Measurements from ENCODE around the gene SCRT2. TPM values are rescaled to one million over a fixed set of nuclear protein-coding genes. Genes with fewer than 3 reads are reported as not detected.

Gene SCRT2
- total and polyA plus RNA-seq, 2 donors from 2014 or later = not detected

DNA sequence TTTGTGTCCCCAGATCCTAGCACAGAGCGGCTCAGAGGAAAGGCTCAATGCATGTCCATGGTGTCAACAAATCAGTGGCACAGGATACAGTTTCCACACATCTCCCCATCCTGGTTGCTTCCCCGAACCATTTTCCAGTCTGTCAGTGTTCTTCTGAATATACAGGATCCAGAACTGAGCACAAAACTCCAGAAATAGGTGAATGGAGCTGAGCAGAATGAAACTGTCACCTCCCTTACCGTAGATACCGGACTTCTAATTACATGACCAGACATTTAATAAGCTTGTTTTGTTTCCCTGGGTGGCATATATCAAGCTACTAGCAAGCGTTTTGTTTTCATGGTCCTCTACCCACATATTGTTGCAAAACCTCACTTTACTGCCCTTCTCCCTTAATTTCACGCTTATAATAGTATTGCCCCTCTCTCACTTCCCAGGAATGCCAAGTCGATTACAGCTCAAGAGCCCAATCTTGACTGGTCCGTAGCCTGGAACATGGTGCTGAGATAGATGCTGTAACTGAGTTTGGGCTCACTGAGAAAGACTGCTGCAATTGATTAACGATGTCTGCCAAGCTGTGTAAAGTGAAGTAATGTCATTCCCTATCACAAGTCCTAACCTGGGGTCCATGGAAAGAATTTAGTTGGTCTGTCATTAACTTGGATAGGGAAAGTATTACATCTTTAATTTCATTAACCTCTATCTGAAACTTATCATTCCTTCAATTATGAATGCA, 12.0 kb upstream of the SCRT2 start:
- TF ChIP-seq, protein P1, sequence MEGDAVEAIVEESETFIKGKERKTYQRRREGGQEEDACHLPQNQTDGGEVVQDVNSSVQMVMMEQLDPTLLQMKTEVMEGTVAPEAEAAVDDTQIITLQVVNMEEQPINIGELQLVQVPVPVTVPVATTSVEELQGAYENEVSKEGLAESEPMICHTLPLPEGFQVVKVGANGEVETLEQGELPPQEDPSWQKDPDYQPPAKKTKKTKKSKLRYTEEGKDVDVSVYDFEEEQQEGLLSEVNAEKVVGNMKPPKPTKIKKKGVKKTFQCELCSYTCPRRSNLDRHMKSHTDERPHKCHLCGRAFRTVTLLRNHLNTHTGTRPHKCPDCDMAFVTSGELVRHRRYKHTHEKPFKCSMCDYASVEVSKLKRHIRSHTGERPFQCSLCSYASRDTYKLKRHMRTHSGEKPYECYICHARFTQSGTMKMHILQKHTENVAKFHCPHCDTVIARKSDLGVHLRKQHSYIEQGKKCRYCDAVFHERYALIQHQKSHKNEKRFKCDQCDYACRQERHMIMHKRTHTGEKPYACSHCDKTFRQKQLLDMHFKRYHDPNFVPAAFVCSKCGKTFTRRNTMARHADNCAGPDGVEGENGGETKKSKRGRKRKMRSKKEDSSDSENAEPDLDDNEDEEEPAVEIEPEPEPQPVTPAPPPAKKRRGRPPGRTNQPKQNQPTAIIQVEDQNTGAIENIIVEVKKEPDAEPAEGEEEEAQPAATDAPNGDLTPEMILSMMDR (IDR thresholded peaks at IDR 0.05; ENCODE audit: borderline replicate concordance, extremely low read depth, insufficient read depth) = no peak
- Histone ChIP-seq H3K4me1 (ENCODE audit: control insufficient read depth in 2 of 3, insufficient read depth in 2 of 3, low read depth in 1 of 3, low read length in 3 of 3) (no peaks in the 10 kb centered on the region), H3K27me3 (ENCODE audit: control insufficient read depth, insufficient read depth, low read length) (no peaks in the 10 kb centered on the region), H3K36me3 (ENCODE audit: control insufficient read depth in 2 of 3, insufficient read depth in 3 of 3, low read length in 3 of 3) (no peaks in the 10 kb centered on the region), H3K9me3 (ENCODE audit: control insufficient read depth in 2 of 3, insufficient read depth in 1 of 3, low read length in 3 of 3) (no peaks in the 10 kb centered on the region), H3K27ac (ENCODE audit: low read depth in 2 of 2, low read length in 2 of 2) (no peak overlapping the region), H3K4me3 (ENCODE audit: low read length in 3 of 3) (no peak overlapping the region), H3K9ac (ENCODE audit: low read length in 3 of 3) (no peak overlapping the region)
- no peak for FAIRE-seq
- DNase-seq = no peak
- intact Hi-C loops (cut with DNase I) = no loop called here

DNA sequence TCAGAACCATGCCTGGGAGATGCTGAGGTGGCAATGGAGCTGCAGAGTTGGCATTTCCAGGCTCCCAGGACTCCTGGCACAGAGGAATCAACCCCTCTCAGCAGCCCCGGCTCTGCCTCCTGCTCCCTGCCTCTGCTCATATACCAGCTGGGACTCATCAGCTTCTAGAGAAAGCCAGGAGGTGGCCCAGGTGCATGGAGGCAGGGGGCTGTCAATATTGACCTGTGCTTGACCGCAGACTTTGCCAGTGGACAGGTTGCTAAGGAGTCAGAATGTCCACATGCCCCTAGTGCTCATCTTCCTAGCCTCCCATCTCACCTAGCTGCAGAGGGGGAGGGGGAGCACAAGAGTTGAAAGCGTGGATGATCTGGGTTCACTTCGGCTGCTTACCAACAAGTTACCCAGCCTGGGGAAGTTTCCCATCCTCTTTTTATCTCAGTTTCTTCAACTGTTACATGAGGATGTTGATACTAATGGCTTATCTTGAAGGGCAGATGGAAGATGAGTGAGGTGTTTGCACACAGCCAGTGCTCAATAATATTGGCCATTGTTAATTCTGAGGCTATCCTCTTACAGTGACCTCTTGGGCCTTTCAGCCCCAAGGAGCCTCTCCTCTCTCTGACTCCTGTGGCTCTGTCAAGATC, 9.2 kb upstream of the SCRT2 start:
- H3K4me1 ChIP-seq (ENCODE audit: control insufficient read depth in 2 of 3, insufficient read depth in 2 of 3, low read depth in 1 of 3, low read length in 3 of 3) = no peaks in the 10 kb centered on the region
- no peaks in the 10 kb centered on the region for H3K36me3 ChIP-seq (ENCODE audit: control insufficient read depth in 2 of 3, insufficient read depth in 3 of 3, low read length in 3 of 3)
- no peaks in the 10 kb centered on the region for H3K9me3 ChIP-seq (ENCODE audit: control insufficient read depth in 2 of 3, insufficient read depth in 1 of 3, low read length in 3 of 3)
- intact Hi-C loops (cut with DNase I) = no loop called here
- TF ChIP-seq, protein P1 (IDR thresholded peaks at IDR 0.05; ENCODE audit: borderline replicate concordance, extremely low read depth, insufficient read depth) = no peak
- no peak overlapping the region for H3K27ac ChIP-seq (ENCODE audit: low read depth in 2 of 2, low read length in 2 of 2)
- no peak overlapping the region for H3K9ac ChIP-seq (ENCODE audit: low read length in 3 of 3)
- no peak for FAIRE-seq
- H3K4me3 ChIP-seq (ENCODE audit: low read length in 3 of 3) = no peak overlapping the region
- no peaks in the 10 kb centered on the region for H3K27me3 ChIP-seq (ENCODE audit: control insufficient read depth, insufficient read depth, low read length)
- DNase-seq = peak in 1 of 5 donors; percentile 22

DNA sequence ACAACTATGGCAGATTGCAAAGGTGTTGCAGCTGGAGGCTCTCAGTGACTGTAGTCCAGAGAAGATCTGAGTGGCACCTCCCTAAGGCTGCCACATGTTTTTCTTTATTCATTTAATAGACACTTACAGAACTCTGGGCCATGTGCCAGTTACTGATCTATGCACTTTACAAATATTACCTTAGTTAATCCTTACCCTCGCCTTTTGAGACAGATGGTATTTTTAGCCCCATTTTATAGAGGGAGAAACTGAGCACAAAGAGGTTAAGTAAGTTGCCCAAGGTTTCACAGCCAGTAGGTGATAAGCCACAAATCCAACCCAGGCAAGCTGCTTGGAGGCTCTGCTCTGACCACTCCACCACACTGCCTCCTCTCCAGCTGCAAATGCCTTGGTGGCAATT, 6.5 kb upstream of the SCRT2 start:
- FAIRE-seq (no peak), DNase-seq (no peak)
- TF ChIP-seq, protein P1 (IDR thresholded peaks at IDR 0.05; ENCODE audit: borderline replicate concordance, extremely low read depth, insufficient read depth) = no peak
- Histone ChIP-seq H3K27ac (ENCODE audit: low read depth in 2 of 2, low read length in 2 of 2) (no peak overlapping the region), H3K4me1 (ENCODE audit: control insufficient read depth in 2 of 3, insufficient read depth in 2 of 3, low read depth in 1 of 3, low read length in 3 of 3) (no peaks in the 10 kb centered on the region), H3K4me3 (ENCODE audit: low read length in 3 of 3) (no peak overlapping the region), H3K9ac (ENCODE audit: low read length in 3 of 3) (no peak overlapping the region), H3K9me3 (ENCODE audit: control insufficient read depth in 2 of 3, insufficient read depth in 1 of 3, low read length in 3 of 3) (no peaks in the 10 kb centered on the region), H3K36me3 (ENCODE audit: control insufficient read depth in 2 of 3, insufficient read depth in 3 of 3, low read length in 3 of 3) (no peaks in the 10 kb centered on the region), H3K27me3 (ENCODE audit: control insufficient read depth, insufficient read depth, low read length) (no peaks in the 10 kb centered on the region)
- intact Hi-C loops (cut with DNase I) = no loop called here
